ENCODE results near the gene KDELR3.
"Not testable (repeated sequence)": the region's sequence is repeated elsewhere in the genome, so short reads cannot be mapped to it uniquely, and the experiment has no call there.

KDELR3 gene

GRCh38 chr22:38467438-38467903, 425 bp upstream of the KDELR3 start:
- Histone ChIP-seq H3K27ac (ENCODE audit: low read depth in 2 of 2, low read length in 2 of 2) (peak overlapping the region in 1 of 2 donors; percentile 46), H3K4me1 (ENCODE audit: control insufficient read depth in 2 of 2, insufficient read depth in 2 of 2, low read length in 2 of 2) (peaks cover 8 to 13% of the 10 kb centered on the region in 2 donors), H3K36me3 (ENCODE audit: control insufficient read depth in 2 of 2, insufficient read depth in 2 of 2, low read length in 2 of 2) (no peaks in the 10 kb centered on the region), H3K9ac (ENCODE audit: low read depth in 1 of 2, low read length in 2 of 2) (peak overlapping the region; percentile 47 to 97), H3K4me3 (ENCODE audit: low read length in 2 of 2) (peak overlapping the region; percentile 71 to 86), H3K9me3 (ENCODE audit: control insufficient read depth in 2 of 2, low read length in 2 of 2) (no peaks in the 10 kb centered on the region), H3K27me3 (ENCODE audit: control insufficient read depth in 2 of 2, insufficient read depth in 2 of 2, low read length in 2 of 2) (peaks cover 10 to 21% of the 10 kb centered on the region in 2 donors)

GRCh38 chr22:38468443-38469305, 778 bp downstream of the KDELR3 start:
- Histone ChIP-seq H3K27me3 (ENCODE audit: control insufficient read depth in 2 of 2, insufficient read depth in 2 of 2, low read length in 2 of 2) (peaks cover 3 to 13% of the 10 kb centered on the region in 2 donors), H3K9ac (ENCODE audit: low read depth in 1 of 2, low read length in 2 of 2) (peak overlapping the region; percentile 72 to 97), H3K4me1 (ENCODE audit: control insufficient read depth in 2 of 2, insufficient read depth in 2 of 2, low read length in 2 of 2) (peaks cover 8 to 13% of the 10 kb centered on the region in 2 donors), H3K9me3 (ENCODE audit: control insufficient read depth in 2 of 2, low read length in 2 of 2) (no peaks in the 10 kb centered on the region), H3K27ac (ENCODE audit: low read depth in 2 of 2, low read length in 2 of 2) (no peak overlapping the region), H3K36me3 (ENCODE audit: control insufficient read depth in 2 of 2, insufficient read depth in 2 of 2, low read length in 2 of 2) (no peaks in the 10 kb centered on the region), H3K4me3 (ENCODE audit: low read length in 2 of 2) (peak overlapping the region; percentile 71 to 86)

- H3K9ac ChIP-seq (ENCODE audit: low read depth in 1 of 2, low read length in 2 of 2) = no peak overlapping the region
- no peaks in the 10 kb centered on the region for H3K9me3 ChIP-seq (ENCODE audit: control insufficient read depth in 2 of 2, low read length in 2 of 2)
- H3K4me1 ChIP-seq (ENCODE audit: control insufficient read depth in 2 of 2, insufficient read depth in 2 of 2, low read length in 2 of 2) = peaks cover 8 to 13% of the 10 kb centered on the region in 2 donors
- H3K36me3 ChIP-seq (ENCODE audit: control insufficient read depth in 2 of 2, insufficient read depth in 2 of 2, low read length in 2 of 2) = no peaks in the 10 kb centered on the region
- no peak overlapping the region for H3K4me3 ChIP-seq (ENCODE audit: low read length in 2 of 2)
- no peak overlapping the region for H3K27ac ChIP-seq (ENCODE audit: low read depth in 2 of 2, low read length in 2 of 2)
- peaks cover 3 to 9% of the 10 kb centered on the region in 2 donors for H3K27me3 ChIP-seq (ENCODE audit: control insufficient read depth in 2 of 2, insufficient read depth in 2 of 2, low read length in 2 of 2)
Observed at GRCh38 chr22:38469306-38469781, 1.4 kb downstream of the KDELR3 start.

GRCh38 chr22:38470179-38470578, 2.3 kb downstream of the KDELR3 start:
- H3K9me3 ChIP-seq (ENCODE audit: control insufficient read depth in 2 of 2, low read length in 2 of 2); H3K4me3 ChIP-seq (ENCODE audit: low read length in 2 of 2); H3K36me3 ChIP-seq (ENCODE audit: control insufficient read depth in 2 of 2, insufficient read depth in 2 of 2, low read length in 2 of 2); H3K9ac ChIP-seq (ENCODE audit: low read depth in 1 of 2, low read length in 2 of 2); H3K27me3 ChIP-seq (ENCODE audit: control insufficient read depth in 2 of 2, insufficient read depth in 2 of 2, low read length in 2 of 2); H3K27ac ChIP-seq (ENCODE audit: low read depth in 2 of 2, low read length in 2 of 2): not testable (repeated sequence)
- peaks cover 8 to 13% of the 10 kb centered on the region in 2 donors for H3K4me1 ChIP-seq (ENCODE audit: control insufficient read depth in 2 of 2, insufficient read depth in 2 of 2, low read length in 2 of 2)

- Histone ChIP-seq H3K27me3 (ENCODE audit: control insufficient read depth in 2 of 2, insufficient read depth in 2 of 2, low read length in 2 of 2) (peaks cover 0 to 2% of the 10 kb centered on the region in 2 donors), H3K27ac (ENCODE audit: low read depth in 2 of 2, low read length in 2 of 2) (no peak overlapping the region), H3K4me3 (ENCODE audit: low read length in 2 of 2) (no peak overlapping the region), H3K9ac (ENCODE audit: low read depth in 1 of 2, low read length in 2 of 2) (no peak overlapping the region), H3K36me3 (ENCODE audit: control insufficient read depth in 2 of 2, insufficient read depth in 2 of 2, low read length in 2 of 2) (no peaks in the 10 kb centered on the region), H3K4me1 (ENCODE audit: control insufficient read depth in 2 of 2, insufficient read depth in 2 of 2, low read length in 2 of 2) (peaks cover 8 to 13% of the 10 kb centered on the region in 2 donors), H3K9me3 (ENCODE audit: control insufficient read depth in 2 of 2, low read length in 2 of 2) (no peaks in the 10 kb centered on the region)
Observed at GRCh38 chr22:38471237-38471636, 3.3 kb downstream of the KDELR3 start.

- H3K4me1 ChIP-seq (ENCODE audit: control insufficient read depth in 2 of 2, insufficient read depth in 2 of 2, low read length in 2 of 2) = no peaks in the 10 kb centered on the region
- H3K36me3 ChIP-seq (ENCODE audit: control insufficient read depth in 2 of 2, insufficient read depth in 2 of 2, low read length in 2 of 2) = peaks cover 0 to 3% of the 10 kb centered on the region in 2 donors
- H3K27me3 ChIP-seq (ENCODE audit: control insufficient read depth in 2 of 2, insufficient read depth in 2 of 2, low read length in 2 of 2) = no peaks in the 10 kb centered on the region
- no peaks in the 10 kb centered on the region for H3K9me3 ChIP-seq (ENCODE audit: control insufficient read depth in 2 of 2, low read length in 2 of 2)
- no peak overlapping the region for H3K27ac ChIP-seq (ENCODE audit: low read depth in 2 of 2, low read length in 2 of 2)
- H3K9ac ChIP-seq (ENCODE audit: low read depth in 1 of 2, low read length in 2 of 2) = no peak overlapping the region
- no peak overlapping the region for H3K4me3 ChIP-seq (ENCODE audit: low read length in 2 of 2)
Observed at GRCh38 chr22:38474003-38474607, 6.2 kb downstream of the KDELR3 start.

- Histone ChIP-seq H3K36me3 (ENCODE audit: control insufficient read depth in 2 of 2, insufficient read depth in 2 of 2, low read length in 2 of 2) (peaks cover 19 to 26% of the 10 kb centered on the region in 2 donors), H3K27ac (ENCODE audit: low read depth in 2 of 2, low read length in 2 of 2) (no peak overlapping the region), H3K4me3 (ENCODE audit: low read length in 2 of 2) (no peak overlapping the region), H3K9me3 (ENCODE audit: control insufficient read depth in 2 of 2, low read length in 2 of 2) (no peaks in the 10 kb centered on the region), H3K27me3 (ENCODE audit: control insufficient read depth in 2 of 2, insufficient read depth in 2 of 2, low read length in 2 of 2) (no peaks in the 10 kb centered on the region), H3K9ac (ENCODE audit: low read depth in 1 of 2, low read length in 2 of 2) (no peak overlapping the region), H3K4me1 (ENCODE audit: control insufficient read depth in 2 of 2, insufficient read depth in 2 of 2, low read length in 2 of 2) (no peaks in the 10 kb centered on the region)
Observed at GRCh38 chr22:38477585-38477984, 9.7 kb downstream of the KDELR3 start.

- Histone ChIP-seq H3K27ac (ENCODE audit: low read depth in 2 of 2, low read length in 2 of 2) (no peak overlapping the region), H3K9ac (ENCODE audit: low read depth in 1 of 2, low read length in 2 of 2) (peak overlapping the region in 1 of 2 donors; percentile 17), H3K9me3 (ENCODE audit: control insufficient read depth in 2 of 2, low read length in 2 of 2) (no peaks in the 10 kb centered on the region), H3K4me3 (ENCODE audit: low read length in 2 of 2) (no peak overlapping the region), H3K4me1 (ENCODE audit: control insufficient read depth in 2 of 2, insufficient read depth in 2 of 2, low read length in 2 of 2) (no peaks in the 10 kb centered on the region), H3K36me3 (ENCODE audit: control insufficient read depth in 2 of 2, insufficient read depth in 2 of 2, low read length in 2 of 2) (peaks cover 36 to 42% of the 10 kb centered on the region in 2 donors), H3K27me3 (ENCODE audit: control insufficient read depth in 2 of 2, insufficient read depth in 2 of 2, low read length in 2 of 2) (no peaks in the 10 kb centered on the region)
Observed at GRCh38 chr22:38479096-38479837, 11.4 kb downstream of the KDELR3 start.

- Histone ChIP-seq H3K9me3 (ENCODE audit: control insufficient read depth in 2 of 2, low read length in 2 of 2) (no peaks in the 10 kb centered on the region), H3K9ac (ENCODE audit: low read depth in 1 of 2, low read length in 2 of 2) (no peak overlapping the region), H3K4me1 (ENCODE audit: control insufficient read depth in 2 of 2, insufficient read depth in 2 of 2, low read length in 2 of 2) (no peaks in the 10 kb centered on the region), H3K27ac (ENCODE audit: low read depth in 2 of 2, low read length in 2 of 2) (no peak overlapping the region), H3K4me3 (ENCODE audit: low read length in 2 of 2) (no peak overlapping the region), H3K36me3 (ENCODE audit: control insufficient read depth in 2 of 2, insufficient read depth in 2 of 2, low read length in 2 of 2) (peaks cover 53 to 55% of the 10 kb centered on the region in 2 donors), H3K27me3 (ENCODE audit: control insufficient read depth in 2 of 2, insufficient read depth in 2 of 2, low read length in 2 of 2) (no peaks in the 10 kb centered on the region)
Observed at GRCh38 chr22:38481162-38481870, 13.4 kb downstream of the KDELR3 start.
